IPS-NIHi7 (cell line): ENCODE data around the gene DPP6.
A peak's percentile ranks its signal among the peaks of the same experiment; 100 is the strongest.

Experiments
- DNase-seq: peaks from one replicate; pipeline ENCODE4 v3.0.0; 2012; ENCODE audit warnings: mixed read lengths; ENCODE audit errors: extremely low spot score

DPP6 gene

GRCh38 chr7:154450451-154450850 lies 398.3 kb downstream of the DPP6 start:
- no peak for DNase-seq

- DNase-seq, result no peak
Measured at GRCh38 chr7:154451480-154452457, 399.6 kb downstream of the DPP6 start.

- DNase-seq, result no peak
Measured at GRCh38 chr7:154463794-154464193, 411.6 kb downstream of the DPP6 start.

GRCh38 chr7:154469652-154470051 lies 417.5 kb downstream of the DPP6 start:
- no peak for DNase-seq

- DNase-seq, result no peak
Measured at GRCh38 chr7:154472343-154472742, 420.1 kb downstream of the DPP6 start.

- no peak for DNase-seq
Measured at GRCh38 chr7:154473360-154473759, 421.2 kb downstream of the DPP6 start.

GRCh38 chr7:154474903-154475520 lies 422.8 kb downstream of the DPP6 start:
- DNase-seq, result no peak

GRCh38 chr7:154475864-154476263 lies 423.7 kb downstream of the DPP6 start:
- no peak for DNase-seq

- no peak for DNase-seq
Measured at GRCh38 chr7:154480817-154481216, 428.6 kb downstream of the DPP6 start.

GRCh38 chr7:154482863-154483262 lies 430.7 kb downstream of the DPP6 start:
- no peak for DNase-seq

- DNase-seq, result no peak
Measured at GRCh38 chr7:154484406-154484805, 432.2 kb downstream of the DPP6 start.

GRCh38 chr7:154484943-154485342 lies 432.7 kb downstream of the DPP6 start:
- no peak for DNase-seq

GRCh38 chr7:154489897-154490296 lies 437.7 kb downstream of the DPP6 start:
- no peak for DNase-seq

GRCh38 chr7:154493594-154493993 lies 441.4 kb downstream of the DPP6 start:
- DNase-seq, result no peak

- no peak for DNase-seq
Measured at GRCh38 chr7:154497751-154498150, 445.6 kb downstream of the DPP6 start.

GRCh38 chr7:154503962-154504550 lies 451.9 kb downstream of the DPP6 start:
- DNase-seq, result peak; percentile 11

- DNase-seq, result no peak
Measured at GRCh38 chr7:154504918-154505317, 452.7 kb downstream of the DPP6 start.

- DNase-seq, result no peak
Measured at GRCh38 chr7:154505362-154505761, 453.2 kb downstream of the DPP6 start.

GRCh38 chr7:154509192-154509591 lies 457.0 kb downstream of the DPP6 start:
- no peak for DNase-seq

- DNase-seq, result no peak
Measured at GRCh38 chr7:154512121-154512833, 460.1 kb downstream of the DPP6 start.

- DNase-seq, result no peak
Measured at GRCh38 chr7:154517768-154518167, 465.6 kb downstream of the DPP6 start.

GRCh38 chr7:154519229-154519628 lies 467.0 kb downstream of the DPP6 start:
- DNase-seq, result no peak
